ENCODE data around the gene UBA7.

Gene UBA7

DNA sequence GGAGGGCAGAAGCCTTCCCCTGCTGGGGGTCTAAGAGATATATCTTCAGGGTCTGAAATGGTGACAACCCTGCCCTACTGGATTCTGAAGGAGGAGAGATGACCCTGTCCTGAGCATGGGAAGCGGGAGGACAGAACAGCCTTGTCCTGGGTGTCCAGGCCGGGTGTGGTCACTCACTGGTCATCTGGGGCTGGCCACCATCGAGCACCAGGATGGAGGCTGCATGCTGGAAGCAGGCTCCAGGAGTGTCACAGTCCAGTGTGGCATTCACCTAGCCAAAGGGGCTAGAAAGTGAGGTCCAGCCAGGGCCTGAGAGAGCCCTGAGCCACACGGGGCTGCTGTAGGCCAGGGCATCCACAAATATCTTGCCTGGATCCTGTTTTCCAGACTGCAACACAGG, 19.3 kb downstream of the UBA7 start:
- TF ChIP-seq, protein P1, sequence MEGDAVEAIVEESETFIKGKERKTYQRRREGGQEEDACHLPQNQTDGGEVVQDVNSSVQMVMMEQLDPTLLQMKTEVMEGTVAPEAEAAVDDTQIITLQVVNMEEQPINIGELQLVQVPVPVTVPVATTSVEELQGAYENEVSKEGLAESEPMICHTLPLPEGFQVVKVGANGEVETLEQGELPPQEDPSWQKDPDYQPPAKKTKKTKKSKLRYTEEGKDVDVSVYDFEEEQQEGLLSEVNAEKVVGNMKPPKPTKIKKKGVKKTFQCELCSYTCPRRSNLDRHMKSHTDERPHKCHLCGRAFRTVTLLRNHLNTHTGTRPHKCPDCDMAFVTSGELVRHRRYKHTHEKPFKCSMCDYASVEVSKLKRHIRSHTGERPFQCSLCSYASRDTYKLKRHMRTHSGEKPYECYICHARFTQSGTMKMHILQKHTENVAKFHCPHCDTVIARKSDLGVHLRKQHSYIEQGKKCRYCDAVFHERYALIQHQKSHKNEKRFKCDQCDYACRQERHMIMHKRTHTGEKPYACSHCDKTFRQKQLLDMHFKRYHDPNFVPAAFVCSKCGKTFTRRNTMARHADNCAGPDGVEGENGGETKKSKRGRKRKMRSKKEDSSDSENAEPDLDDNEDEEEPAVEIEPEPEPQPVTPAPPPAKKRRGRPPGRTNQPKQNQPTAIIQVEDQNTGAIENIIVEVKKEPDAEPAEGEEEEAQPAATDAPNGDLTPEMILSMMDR (IDR thresholded peaks at IDR 0.05; ENCODE audit: low read depth, low read length) = no peak
- no peak for DNase-seq (ENCODE audit: extremely low read depth, low read depth)

DNA sequence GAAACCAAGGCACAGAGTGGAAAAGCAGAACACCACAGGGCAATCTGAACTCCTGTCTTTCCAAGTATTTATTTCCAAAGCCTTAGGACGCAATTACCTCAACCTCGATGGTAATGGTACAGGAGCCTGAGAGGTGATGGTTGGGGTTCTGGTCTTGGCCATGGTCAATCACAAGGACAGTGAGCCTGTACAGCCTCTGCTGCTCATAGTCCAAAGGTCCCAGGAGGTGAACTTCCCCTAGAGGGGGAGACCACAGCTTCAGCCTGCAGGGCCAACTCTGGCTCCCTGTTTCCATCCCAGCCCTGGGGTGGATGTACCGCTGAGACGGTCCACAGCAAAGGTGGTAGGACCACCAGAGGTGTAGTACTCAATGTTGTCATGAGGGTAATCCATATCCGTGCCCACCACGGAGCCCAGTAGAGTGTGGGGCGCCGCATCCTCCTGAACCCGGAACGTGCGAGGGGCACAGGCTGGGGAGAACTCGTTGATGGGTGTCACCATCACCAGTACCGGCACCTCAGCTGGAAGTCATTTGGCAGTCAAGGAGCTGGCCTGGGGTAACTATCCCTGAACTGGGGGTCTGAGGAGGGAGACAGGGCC, 20.2 kb downstream of the UBA7 start:
- no peak for DNase-seq (ENCODE audit: extremely low read depth, low read depth)
- TF ChIP-seq, protein P1 (IDR thresholded peaks at IDR 0.05; ENCODE audit: low read depth, low read length) = no peak

DNA sequence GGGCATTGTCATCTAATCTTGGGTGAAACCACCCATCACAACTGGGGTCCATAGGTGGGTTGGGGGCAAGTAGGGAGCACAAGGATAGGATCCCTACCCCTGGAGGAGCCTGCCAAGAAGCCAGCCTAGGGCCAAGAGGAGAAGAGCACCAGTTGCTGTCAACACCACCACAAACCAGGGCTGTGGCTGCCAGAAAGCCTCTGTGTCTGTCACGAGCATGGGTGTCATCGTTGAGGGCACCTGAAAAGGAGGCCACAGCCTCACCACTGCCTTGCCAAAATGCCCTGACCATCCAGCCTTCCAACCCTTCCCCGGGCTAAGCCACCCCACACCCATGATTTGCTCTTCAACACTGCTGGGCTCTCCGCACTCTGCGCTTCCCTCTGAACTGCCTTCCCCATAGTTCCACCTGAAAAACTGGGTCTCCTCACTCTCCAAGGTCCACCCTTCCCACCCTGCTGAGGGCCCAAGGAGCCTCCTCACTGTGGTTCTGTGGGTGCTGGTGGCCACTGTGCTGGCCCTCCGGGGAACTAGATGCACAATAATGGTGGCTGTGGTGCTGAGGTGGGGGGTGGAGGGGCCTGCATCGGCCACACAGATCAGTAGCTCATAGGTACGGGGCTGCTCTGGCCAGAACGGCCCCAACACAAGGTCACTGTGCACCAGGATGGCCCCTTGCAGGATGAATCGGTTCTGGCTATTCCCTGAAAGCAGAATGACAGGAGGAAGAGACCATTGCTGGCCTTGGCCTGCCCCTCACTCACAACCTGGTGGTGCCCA, 21.2 kb downstream of the UBA7 start:
- DNase-seq (ENCODE audit: extremely low read depth, low read depth) = no peak
- TF ChIP-seq, protein P1 (IDR thresholded peaks at IDR 0.05; ENCODE audit: low read depth, low read length) = no peak

DNA sequence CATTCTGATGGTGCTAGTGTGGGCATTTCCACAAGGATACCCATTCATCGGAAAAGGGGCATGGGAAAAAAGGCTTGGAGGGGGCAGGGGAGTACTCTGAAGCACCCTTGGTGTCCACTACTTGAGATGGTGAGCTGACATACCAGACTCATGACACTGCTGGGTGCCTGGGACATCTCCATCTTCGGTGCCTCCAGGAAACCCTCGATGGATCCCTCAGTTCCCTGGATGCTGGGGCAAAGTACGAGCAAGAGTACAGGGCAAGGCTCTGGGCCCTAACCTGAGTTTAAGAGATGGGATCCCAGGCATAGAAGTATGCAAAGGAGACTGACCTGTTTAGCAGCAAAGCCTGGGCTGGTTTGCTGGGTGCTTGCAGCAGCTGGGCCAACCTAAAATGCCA, 22.2 kb downstream of the UBA7 start:
- TF ChIP-seq, protein P1 (IDR thresholded peaks at IDR 0.05; ENCODE audit: low read depth, low read length) = no peak
- DNase-seq (ENCODE audit: extremely low read depth, low read depth) = no peak

DNA sequence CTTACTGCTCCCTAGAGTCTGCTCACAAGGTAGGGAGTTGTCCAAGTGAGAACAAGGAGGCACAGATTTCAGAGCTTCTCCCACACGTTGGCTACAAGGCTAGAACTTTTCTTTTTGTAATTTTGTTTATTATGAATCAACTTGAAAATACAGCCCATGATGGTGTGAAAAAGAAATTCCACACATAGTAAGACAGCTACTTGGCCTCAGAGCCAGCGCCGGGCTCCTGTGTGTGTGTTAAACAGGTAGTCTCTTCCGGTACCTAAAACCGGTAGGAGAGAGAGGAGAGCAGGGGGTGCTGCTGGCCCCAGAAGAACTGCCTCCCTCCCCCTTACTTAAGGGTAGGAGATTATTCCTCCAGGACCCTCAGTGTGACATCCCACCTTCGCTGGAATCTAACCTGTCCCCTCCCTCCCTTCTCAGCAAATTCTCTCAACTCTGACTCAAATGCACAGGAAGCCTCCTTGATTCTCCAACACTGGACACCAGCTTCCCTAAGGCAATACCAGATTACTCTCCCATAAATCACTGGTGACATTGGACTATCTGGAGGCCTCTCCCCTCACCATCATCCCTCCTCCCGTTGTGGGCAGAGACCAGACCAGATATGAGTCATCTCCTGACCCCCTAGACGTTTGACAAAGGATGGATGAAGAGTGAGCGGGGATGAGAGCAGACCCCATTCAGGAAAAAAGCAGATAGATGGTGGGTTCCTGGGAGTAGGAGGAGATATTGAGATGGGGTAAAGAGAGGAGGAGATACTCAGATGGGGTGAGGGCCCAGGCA, 22.9 kb downstream of the UBA7 start:
- no peak for DNase-seq (ENCODE audit: extremely low read depth, low read depth)
- TF ChIP-seq, protein P1 (IDR thresholded peaks at IDR 0.05; ENCODE audit: low read depth, low read length) = no peak

DNA sequence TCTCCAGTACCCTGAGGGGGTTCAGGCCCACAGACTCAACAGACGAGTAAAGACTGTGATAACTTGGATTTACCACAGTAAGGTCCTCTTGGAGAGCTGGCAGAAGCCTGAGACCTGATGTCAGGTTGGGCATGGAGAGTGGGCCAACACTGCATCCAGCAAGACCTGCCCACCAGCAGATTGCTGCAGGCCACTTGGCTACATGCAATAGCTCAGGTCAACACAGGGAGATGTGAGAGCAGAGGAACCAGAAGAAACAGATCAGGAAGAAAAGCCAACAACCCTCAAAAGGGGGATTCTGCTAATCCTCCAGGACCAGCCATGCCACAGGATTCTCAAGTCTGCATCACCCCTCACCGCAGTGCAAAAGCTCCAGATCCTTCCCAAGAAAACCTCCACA, 25.7 kb downstream of the UBA7 start:
- TF ChIP-seq, protein P1 (IDR thresholded peaks at IDR 0.05; ENCODE audit: low read depth, low read length) = no peak
- DNase-seq (ENCODE audit: extremely low read depth, low read depth) = no peak

DNA sequence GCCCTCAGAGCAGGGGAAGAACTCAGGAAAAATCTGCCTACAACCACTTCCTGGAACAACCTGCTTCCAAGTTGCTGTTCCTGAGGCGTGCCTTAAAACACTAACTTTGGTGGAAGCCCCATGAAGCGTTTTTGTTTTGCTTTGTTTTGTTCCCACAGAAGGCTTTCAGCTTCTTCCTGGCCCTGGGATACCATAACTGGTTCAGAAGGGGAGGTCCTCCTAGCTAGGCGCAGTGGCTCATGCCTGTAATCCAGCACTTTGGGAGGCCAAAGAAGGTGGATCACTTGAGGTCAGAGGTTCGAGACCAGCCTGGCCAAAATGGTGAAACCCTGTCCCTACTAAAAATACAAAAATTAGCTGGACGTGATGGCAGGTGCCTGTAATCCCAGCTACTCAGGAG, 26.2 kb downstream of the UBA7 start:
- TF ChIP-seq, protein P1 (IDR thresholded peaks at IDR 0.05; ENCODE audit: low read depth, low read length) = no peak

More for the DNA sequence above, 26.2 kb downstream of the UBA7 start:
- no peak for DNase-seq (ENCODE audit: extremely low read depth, low read depth)

Measured in AG09319 (cell line).